ENCODE data around the gene CNMD.

Gene CNMD

DNA sequence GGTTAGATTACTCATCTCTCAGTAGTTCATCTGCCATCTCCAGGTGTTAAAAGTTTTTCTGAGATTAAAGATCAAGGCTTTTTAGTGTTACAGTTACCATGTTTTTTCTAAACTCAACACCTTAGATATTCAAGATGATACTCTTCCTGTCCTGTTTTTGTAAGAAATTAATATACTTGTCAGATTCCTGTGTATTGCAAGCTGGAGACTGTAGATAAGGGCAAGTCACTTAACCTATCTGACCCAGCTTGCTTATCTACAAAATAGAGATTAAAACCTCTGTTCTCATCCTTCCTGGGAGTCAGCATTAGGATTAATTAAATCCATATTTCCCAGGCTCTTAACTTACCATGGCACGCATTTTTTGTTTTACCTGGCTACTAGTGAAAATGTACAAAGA is 61.8 kb downstream of the CNMD start:
- DNase-seq, result no peak

DNA sequence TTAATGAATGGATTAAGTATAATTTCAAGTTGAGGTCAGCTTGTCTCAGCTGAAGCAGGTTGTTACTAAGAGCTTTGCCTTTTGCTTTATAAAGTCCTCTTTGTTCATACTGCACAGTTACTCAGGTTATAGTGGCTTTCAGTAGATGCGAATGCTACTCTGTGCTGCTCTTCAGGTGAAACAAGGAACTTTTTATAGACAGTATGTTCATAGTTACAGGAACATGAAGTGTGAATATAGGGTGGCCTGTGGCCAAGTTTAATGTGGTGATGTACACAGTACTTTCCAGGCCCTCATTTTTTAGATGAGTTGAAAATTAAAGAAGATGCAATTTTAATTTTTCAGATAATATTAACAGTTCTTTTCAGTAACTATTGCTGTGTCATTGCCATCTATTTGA is 66.2 kb downstream of the CNMD start:
- no peak for DNase-seq

DNA sequence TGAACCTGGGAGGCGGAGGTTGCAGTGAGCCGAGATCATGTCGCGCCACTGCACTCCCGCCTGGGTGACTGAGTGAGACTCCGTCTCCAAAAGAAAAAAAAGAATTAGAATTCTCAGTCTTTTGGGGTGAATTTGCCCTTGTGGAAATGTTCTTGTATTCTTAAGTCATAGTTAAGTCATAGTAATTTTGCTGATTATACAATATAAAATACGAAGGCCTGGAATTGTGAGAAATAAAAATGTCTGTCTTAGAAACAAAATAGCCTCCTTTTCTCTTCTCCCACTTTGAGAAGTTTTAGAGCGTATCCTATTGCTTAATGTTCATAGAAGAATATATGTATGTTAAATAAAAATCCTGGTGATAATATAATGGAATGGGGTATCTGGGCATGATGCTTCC is 68.9 kb downstream of the CNMD start:
- DNase-seq, result no peak

DNA sequence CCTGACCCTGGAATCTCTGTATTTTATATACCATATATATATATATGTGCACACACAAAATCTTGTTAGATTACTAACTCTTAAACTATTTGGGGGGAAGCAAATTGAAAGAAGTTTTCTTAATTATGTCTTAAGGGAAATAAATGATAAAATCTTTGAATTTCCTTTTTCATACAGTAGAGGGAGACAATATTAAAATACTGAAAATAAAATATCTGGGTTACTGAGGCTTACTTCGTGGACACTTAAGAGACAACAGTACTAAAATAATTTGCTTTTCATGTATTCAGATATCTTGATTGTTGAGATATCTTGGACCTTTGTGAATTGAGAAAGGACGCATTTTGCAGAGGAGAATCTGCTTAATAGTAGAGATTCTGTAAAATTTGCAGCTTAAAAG is 69.9 kb downstream of the CNMD start:
- no peak for DNase-seq

DNA sequence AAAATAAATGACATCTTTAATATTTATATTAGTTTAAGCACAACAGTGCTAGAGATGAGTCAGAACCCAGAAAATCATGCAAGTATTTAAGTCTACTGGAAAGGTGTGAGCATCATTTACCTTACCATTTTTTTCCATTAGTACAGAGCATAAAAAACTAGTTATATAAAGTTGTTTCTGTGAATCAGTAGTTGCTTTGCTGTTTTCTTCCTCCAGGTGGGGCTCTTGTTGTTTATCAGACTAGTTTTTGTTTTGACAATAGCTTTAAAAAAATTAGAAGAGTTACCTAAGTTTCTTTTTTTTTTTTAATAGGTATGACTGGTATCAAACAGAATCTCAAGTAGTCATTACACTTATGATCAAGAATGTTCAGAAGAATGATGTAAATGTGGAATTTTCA is 74.3 kb downstream of the CNMD start:
- peak; percentile 40 for DNase-seq

DNA sequence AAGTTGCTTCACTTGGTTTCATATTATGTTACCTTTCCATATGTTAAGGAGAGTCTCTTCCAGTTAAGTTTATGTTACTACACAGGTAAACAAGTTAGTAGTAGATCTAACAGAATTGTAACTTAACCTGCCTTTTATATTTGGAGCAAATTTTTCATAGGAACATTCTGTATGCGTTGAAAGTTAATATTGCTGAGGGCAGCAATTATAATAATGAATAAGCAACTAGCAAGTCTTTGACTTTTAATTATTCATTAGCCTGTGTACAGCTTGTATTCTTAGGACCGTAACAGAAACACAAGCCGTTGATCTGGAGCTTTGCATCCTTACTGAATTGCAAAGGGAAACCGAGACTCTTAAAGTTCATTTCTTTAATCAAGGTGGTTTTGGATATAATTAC is 75.3 kb downstream of the CNMD start:
- no peak for DNase-seq

DNA sequence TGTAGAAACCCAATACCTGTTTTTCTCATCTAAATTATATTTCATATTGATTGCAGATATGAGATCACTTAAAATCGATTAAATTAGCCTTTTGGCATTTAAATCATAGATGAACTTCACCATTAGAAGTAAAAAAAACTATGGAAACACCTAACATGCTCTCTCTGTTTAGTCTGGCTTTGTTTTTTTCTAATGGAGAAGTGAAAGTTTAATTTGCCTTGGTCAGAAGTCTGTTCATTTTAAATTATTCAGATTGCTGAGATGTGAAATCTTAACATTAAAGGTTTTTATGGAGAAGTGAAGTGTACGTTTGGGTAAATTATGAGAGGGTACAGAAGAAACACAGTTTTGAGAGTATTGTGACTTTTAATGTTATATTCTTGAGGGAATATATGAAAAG is 80.3 kb downstream of the CNMD start:
- DNase-seq, result no peak
